ENCODE measurements around the gene ERMARD.
A peak's percentile ranks its signal among the peaks of the same experiment; 100 is the strongest.
"Not testable (repeated sequence)": the region's sequence is repeated elsewhere in the genome, so short reads cannot be mapped to it uniquely, and the experiment has no call there.

The ERMARD gene

DNA sequence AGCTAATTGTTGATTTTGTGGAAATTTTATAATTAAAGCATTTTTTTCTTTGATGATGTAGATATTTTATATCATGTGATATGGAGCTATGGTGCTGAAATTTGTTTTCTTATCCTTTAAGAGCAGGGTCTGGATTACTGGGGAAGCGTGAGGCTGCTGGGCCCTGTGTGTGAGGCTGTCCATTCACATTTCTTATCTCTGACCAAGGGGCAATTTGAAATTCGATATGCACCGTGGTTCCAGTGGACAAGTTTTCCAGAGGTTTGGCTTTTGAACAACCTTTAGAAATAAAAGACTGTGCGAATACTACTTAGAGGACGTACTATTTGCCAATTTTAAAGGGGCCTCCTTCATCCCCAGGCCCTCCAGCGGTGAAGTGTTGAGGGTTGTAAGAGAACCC, 3.7 kb downstream of the ERMARD start:
- H3K4me3 ChIP-seq (ENCODE audit: low read depth, low read length): no peak overlapping the region
- no peak for DNase-seq (ENCODE audit: low read depth)
- TF ChIP-seq, protein P1, sequence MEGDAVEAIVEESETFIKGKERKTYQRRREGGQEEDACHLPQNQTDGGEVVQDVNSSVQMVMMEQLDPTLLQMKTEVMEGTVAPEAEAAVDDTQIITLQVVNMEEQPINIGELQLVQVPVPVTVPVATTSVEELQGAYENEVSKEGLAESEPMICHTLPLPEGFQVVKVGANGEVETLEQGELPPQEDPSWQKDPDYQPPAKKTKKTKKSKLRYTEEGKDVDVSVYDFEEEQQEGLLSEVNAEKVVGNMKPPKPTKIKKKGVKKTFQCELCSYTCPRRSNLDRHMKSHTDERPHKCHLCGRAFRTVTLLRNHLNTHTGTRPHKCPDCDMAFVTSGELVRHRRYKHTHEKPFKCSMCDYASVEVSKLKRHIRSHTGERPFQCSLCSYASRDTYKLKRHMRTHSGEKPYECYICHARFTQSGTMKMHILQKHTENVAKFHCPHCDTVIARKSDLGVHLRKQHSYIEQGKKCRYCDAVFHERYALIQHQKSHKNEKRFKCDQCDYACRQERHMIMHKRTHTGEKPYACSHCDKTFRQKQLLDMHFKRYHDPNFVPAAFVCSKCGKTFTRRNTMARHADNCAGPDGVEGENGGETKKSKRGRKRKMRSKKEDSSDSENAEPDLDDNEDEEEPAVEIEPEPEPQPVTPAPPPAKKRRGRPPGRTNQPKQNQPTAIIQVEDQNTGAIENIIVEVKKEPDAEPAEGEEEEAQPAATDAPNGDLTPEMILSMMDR (IDR thresholded peaks at IDR 0.05; ENCODE audit: control insufficient read depth, extremely low read depth, insufficient read depth): no peak

DNA sequence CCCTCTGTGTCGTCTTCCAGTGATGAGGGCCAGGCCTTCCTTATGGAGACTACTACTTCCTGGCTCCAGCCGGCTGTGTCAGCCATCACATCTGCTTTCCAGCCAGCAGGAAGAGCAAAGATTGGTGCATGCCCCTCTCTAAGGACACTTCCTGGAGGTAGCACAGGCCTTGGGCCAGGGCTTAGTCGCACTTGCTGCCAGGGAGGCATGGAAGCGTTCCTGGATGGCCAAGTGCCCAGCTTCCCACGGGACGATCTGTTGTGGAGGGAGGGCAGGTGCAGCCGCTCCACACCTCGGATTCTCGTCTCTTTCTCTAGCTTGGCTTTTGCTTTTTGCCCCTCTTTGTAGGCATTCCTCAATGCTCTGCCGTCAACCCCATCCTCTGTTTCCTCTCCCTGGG, 11.9 kb downstream of the ERMARD start:
- TF ChIP-seq, protein P1 (IDR thresholded peaks at IDR 0.05; ENCODE audit: control insufficient read depth, extremely low read depth, insufficient read depth): no peak
- DNase-seq (ENCODE audit: low read depth): peak; percentile 34
- no peak overlapping the region for H3K4me3 ChIP-seq (ENCODE audit: low read depth, low read length)

DNA sequence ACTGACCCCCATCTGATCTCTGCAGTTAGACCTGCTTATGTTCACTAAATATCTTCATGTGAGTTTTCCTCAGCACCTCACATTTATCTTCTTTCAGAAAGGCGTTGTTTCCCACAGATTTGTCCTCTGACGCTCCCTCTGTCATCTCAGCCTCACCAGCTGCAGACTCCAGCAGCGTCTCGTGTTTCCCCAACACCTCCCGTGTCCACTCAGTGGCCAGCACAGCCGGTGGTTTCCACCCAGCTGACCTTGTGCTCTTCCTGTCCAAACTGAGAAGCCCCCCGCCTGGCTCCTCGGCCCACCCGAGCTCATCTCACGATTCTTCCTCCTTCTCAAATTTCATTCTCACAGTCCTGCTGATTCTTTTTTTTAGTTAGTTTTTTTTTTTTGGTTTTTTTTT, 12.5 kb downstream of the ERMARD start:
- no peak overlapping the region for H3K4me3 ChIP-seq (ENCODE audit: low read depth, low read length)
- TF ChIP-seq, protein P1 (IDR thresholded peaks at IDR 0.05; ENCODE audit: control insufficient read depth, extremely low read depth, insufficient read depth): no peak
- DNase-seq (ENCODE audit: low read depth): no peak

DNA sequence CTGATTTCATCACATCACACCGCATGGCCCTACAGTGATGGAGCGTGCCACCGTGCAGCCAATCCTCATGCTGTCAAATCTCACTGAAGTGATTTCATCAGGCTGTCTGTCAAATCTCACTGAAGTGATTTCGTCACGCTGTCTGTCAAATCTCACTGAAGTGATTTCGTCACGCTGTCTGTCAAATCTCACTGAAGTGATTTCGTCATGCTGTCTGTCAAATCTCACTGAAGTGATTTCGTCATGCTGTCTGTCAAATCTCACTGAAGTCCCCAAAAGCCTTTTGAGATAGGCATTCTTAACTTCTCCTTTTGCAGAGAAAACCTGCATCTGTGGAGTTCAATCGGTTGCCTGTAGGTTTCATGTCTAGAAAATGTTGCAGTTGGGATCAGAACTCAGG, 14.4 kb downstream of the ERMARD start:
- H3K4me3 ChIP-seq (ENCODE audit: low read depth, low read length); DNase-seq (ENCODE audit: low read depth): not testable (repeated sequence)

DNA sequence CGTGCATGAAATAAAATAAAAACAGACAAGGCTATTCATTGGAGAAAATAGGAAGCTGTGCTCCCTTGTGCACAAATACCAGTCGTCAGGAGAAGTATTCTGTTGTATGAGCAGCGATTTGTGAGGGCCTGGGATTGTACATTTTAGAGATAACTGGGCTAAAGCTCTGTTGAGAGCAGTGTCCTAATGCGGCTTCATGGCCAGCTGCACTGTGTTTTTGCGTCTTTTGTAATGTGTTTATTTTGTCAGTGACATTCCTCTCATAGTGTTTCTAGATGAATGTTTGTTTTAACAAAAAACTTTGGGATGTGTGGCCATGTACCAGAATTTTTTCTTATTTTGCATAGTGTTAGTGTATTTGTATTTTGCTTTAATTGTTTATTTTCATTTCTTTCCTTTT, 14.8 kb downstream of the ERMARD start:
- DNase-seq (ENCODE audit: low read depth): no peak
- no peak overlapping the region for H3K4me3 ChIP-seq (ENCODE audit: low read depth, low read length)
- TF ChIP-seq, protein P1 (IDR thresholded peaks at IDR 0.05; ENCODE audit: control insufficient read depth, extremely low read depth, insufficient read depth): no peak

DNA sequence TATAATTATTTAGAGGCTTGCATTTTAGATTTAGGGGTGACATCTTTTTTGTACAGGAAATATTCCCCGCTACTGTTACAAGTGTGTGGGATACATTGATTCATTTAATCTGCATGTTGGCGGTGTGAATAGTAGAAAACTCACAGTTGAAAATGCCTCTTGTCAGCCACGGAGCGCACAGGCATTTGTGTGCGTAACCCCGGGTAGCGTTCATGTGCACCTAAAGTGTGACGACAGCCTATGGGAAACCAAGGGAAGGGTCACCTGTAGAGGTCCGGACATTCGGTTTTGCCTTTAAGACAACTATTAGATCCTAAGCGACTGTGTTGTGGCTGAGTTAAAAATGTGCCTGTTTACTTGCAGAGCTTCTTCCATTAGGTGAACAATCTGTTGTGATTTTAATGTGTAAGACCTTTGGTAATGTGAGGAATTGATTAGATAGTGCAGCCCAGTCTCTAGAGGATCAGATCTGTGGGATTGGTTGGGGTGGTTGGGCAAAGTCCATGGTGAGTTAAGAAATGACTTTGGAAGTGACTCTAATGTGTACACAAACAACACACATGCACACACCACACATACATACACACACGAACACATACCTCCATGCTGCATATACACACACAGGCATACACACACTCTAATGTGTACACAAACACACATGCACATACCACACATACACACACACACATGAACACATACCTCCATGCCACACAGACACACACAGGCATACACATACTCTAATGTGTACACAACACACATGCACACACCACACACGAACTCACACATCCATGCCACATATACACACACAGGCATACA, 15.7 kb downstream of the ERMARD start:
- TF ChIP-seq, protein P1 (IDR thresholded peaks at IDR 0.05; ENCODE audit: control insufficient read depth, extremely low read depth, insufficient read depth): no peak

DNA sequence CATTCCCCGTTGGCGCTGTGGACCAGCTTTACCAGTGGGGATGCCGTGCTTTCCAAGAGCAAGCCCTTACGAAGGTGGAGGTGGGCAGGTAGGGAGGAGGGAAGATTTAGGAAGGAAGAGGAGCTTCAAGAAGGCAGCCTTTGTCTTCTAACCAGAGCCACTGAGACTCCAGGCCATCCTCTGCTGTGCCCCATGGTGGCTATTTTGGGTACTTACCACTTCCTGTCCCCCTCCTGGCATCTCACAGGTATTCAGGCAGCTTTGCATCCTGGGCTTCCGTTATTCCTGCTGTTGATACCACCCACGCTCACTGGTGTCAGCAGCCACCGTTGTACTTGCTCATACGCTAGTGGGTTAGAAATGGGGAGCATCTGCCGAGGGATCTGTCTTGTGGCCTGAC, 22.9 kb downstream of the ERMARD start:
- no peak overlapping the region for H3K4me3 ChIP-seq (ENCODE audit: low read depth, low read length)
- no peak for DNase-seq (ENCODE audit: low read depth)
- TF ChIP-seq, protein P1 (IDR thresholded peaks at IDR 0.05; ENCODE audit: control insufficient read depth, extremely low read depth, insufficient read depth): no peak

More for the DNA sequence above, 15.7 kb downstream of the ERMARD start:
- no peak overlapping the region for H3K4me3 ChIP-seq (ENCODE audit: low read depth, low read length)
- DNase-seq (ENCODE audit: low read depth): no peak
